Measurements from ENCODE around the gene KCNQ1. TPM values are rescaled to one million over a fixed set of nuclear protein-coding genes. Genes with fewer than 3 reads are reported as not detected.
A peak's percentile ranks its signal among the peaks of the same experiment; 100 is the strongest.

Gene KCNQ1
- total RNA-seq, 1 experiment from 2014 or later: 1.0 TPM

DNA sequence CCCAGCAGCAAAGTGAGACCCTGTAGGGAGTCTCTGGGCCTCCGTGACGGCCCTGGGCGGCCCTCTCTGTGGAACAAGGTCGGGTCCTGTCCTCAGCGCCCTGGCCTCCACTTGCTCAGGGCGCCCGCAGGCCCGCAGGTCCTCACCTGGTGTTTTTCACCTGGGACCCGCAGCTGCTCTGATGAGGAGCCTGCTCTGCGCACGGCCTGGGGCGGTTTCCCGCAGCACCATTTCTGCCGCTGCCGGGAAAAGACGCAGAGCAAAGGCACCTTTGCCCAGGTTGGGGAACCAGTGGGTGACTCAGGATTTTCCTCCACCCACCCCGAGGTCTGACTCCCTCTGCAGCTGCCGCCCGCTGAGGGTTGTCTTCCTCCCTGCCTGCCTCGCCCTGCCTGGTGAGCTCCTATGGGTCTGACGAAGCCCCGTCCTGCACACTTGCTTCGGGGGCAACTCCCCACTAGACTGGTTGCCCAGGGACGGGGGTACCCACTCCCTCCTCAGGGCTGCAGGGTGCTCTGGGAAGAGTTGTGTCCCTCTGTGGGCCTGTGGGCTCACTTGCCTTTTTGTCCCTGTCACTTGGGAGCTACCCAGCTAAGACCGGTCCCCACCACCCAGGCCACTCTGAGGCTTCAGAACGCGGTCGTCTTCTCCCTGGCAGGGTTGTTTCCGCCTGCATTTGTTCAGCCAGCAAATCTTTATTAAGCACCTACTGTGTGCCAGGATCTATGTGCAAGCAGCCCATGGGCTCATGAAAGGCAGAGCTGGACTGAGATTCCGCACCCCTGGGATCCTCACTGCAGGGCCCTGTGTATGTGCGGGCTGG is 89.5 kb downstream of the KCNQ1 start:
- no peaks in the 10 kb centered on the region for H3K4me1 Mint-ChIP-seq (ENCODE audit: low read depth, unreplicated experiment)
- H3K36me3 Mint-ChIP-seq (ENCODE audit: insufficient read depth, unreplicated experiment): no peaks in the 10 kb centered on the region
- peak in 1 of 2 experiments; percentile 35 for DNase-seq
- TF ChIP-seq, protein P1, sequence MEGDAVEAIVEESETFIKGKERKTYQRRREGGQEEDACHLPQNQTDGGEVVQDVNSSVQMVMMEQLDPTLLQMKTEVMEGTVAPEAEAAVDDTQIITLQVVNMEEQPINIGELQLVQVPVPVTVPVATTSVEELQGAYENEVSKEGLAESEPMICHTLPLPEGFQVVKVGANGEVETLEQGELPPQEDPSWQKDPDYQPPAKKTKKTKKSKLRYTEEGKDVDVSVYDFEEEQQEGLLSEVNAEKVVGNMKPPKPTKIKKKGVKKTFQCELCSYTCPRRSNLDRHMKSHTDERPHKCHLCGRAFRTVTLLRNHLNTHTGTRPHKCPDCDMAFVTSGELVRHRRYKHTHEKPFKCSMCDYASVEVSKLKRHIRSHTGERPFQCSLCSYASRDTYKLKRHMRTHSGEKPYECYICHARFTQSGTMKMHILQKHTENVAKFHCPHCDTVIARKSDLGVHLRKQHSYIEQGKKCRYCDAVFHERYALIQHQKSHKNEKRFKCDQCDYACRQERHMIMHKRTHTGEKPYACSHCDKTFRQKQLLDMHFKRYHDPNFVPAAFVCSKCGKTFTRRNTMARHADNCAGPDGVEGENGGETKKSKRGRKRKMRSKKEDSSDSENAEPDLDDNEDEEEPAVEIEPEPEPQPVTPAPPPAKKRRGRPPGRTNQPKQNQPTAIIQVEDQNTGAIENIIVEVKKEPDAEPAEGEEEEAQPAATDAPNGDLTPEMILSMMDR (IDR thresholded peaks at IDR 0.05; ENCODE audit: insufficient read depth in 1 of 2, low read depth in 1 of 2, low read length in 1 of 2, severe bottlenecking in 1 of 2, unreplicated experiment in 1 of 2): no peak
- intact Hi-C loops (cut with micrococcal nuclease; ENCODE audit: unreplicated experiment): loop anchor here (5.0 kb wide), 2 partner anchors 153 to 227 kb away; no protein-coding TSS in a partner anchor
- H3K9me3 Mint-ChIP-seq (ENCODE audit: unreplicated experiment): no peaks in the 10 kb centered on the region
- no peak overlapping the region for H3K4me3 Mint-ChIP-seq (ENCODE audit: unreplicated experiment)
- ChIA-PET CTCF (interaction anchor here (0.6 to 5.8 kb wide), 4 partner anchors 35 to 396 kb away, joined by 3 to 131 read pairs (median 4); no protein-coding TSS in a partner anchor), POLR2A (no interaction called here)
- H3K36me3 ChIP-seq (ENCODE audit: control insufficient read depth, insufficient read depth, low read length): no peaks in the 10 kb centered on the region
- H3K27ac Mint-ChIP-seq (ENCODE audit: unreplicated experiment): no peak overlapping the region
- H3K4me1 ChIP-seq: peaks cover 21% of the 10 kb centered on the region
- no peaks in the 10 kb centered on the region; the same call in 1 of the 2 replicates for H3K9me3 ChIP-seq
- H3K27me3 Mint-ChIP-seq (ENCODE audit: insufficient read depth, unreplicated experiment): no peaks in the 10 kb centered on the region
- no TSS peak for BruUV-seq (replicated peaks)
- no peak overlapping the region for H3K4me3 ChIP-seq (ENCODE audit: low read depth, low read length)
- no peaks in the 10 kb centered on the region for H3K27me3 ChIP-seq (replicated peaks; ENCODE audit: control insufficient read depth, insufficient read depth, low read length)

DNA sequence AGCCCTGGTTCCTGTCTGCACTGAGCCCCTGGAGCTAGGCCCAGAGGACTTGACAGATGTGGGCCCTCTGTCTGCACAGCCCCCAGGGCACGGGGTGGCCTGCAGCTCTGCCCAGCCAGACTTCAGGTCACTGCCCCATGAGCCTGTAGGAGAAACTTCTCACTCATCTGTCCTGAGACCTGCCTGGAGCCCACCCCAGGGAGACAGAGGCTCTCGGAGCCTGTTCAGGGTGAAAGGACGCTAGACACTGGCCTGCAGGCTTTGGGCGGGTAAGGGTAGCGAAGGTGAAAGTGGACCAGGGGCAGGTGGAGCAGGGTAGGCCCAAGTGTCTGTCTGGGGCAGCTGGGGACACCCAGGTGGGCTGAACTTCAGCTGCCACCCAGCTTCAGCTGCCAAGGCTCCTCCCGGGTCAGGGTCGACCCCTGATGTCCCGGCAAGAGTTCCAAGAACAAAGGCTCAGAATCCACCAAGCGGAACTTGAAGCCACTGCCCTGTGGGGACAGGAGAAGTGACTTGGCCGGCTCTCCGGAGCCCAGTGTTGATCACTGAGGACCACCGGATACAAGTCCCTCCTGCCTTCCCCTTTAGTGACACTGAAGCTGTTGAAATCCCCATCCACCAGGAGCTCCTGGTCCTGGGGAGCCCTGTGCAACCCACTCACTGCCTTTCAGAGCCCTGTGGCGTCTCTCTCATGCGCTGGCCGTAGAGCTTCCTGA is 90.3 kb downstream of the KCNQ1 start:
- H3K4me1 Mint-ChIP-seq (ENCODE audit: low read depth, unreplicated experiment): no peaks in the 10 kb centered on the region
- Histone ChIP-seq H3K27me3 (replicated peaks; ENCODE audit: control insufficient read depth, insufficient read depth, low read length) (no peaks in the 10 kb centered on the region), H3K4me1 (peaks cover 21% of the 10 kb centered on the region), H3K4me3 (ENCODE audit: low read depth, low read length) (no peak overlapping the region), H3K9me3 (no peaks in the 10 kb centered on the region; the same call in 1 of the 2 replicates), H3K36me3 (ENCODE audit: control insufficient read depth, insufficient read depth, low read length) (no peaks in the 10 kb centered on the region)
- ChIA-PET POLR2A (no interaction called here), CTCF (interaction anchor here (5.8 kb wide), 1 partner anchor 355 kb away, joined by 131 read pairs; no protein-coding TSS in a partner anchor)
- no peaks in the 10 kb centered on the region for H3K27me3 Mint-ChIP-seq (ENCODE audit: insufficient read depth, unreplicated experiment)
- intact Hi-C loops (cut with micrococcal nuclease; ENCODE audit: unreplicated experiment): loop anchor here (5.0 kb wide), 2 partner anchors 152 to 228 kb away; no protein-coding TSS in a partner anchor
- no peaks in the 10 kb centered on the region for H3K36me3 Mint-ChIP-seq (ENCODE audit: insufficient read depth, unreplicated experiment)
- TF ChIP-seq, protein P1 (IDR thresholded peaks at IDR 0.05; ENCODE audit: insufficient read depth in 1 of 2, low read depth in 1 of 2, low read length in 1 of 2, severe bottlenecking in 1 of 2, unreplicated experiment in 1 of 2): no peak
- DNase-seq: peak in 1 of 2 experiments; percentile 30
- no peak overlapping the region for H3K4me3 Mint-ChIP-seq (ENCODE audit: unreplicated experiment)
- no peak overlapping the region for H3K27ac Mint-ChIP-seq (ENCODE audit: unreplicated experiment)
- no peaks in the 10 kb centered on the region for H3K9me3 Mint-ChIP-seq (ENCODE audit: unreplicated experiment)
- no TSS peak for BruUV-seq (replicated peaks)

DNA sequence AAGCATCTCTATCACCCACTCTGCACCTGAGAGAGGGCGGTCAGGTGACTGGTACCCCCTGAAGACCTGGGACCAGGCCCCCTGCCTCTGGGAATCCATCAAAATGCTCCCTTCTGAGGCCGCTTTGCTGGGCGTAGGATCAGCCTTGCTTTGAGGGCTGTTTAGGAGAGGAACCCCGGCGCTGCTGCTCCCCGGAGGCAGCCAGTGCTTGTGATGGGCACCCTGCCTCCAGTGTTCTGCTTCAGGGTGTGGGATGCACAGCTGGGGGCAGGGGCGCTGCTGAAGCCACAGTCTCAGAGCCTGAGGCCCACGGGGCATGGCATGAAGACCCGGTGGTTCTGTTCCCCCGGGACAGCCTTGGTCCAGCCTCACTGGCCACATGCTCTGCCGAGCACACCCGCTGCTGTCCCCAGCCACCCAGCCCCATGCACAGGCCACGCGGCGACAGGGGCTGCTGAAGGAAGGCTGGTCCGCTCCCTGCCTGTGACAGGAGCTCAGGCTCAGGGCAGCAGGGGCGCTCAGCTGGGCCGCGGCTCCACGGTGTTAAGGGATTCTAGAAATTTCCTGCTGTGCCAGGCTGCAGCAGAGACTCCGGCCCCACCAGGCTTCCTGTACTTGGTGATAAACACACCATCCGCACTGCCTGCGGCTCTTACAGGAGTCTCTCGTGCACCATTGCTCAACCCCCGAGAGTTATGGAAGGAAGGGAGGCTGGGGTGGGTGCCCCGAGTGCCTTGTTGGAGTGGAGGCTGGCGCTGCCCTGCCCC is 91.0 kb downstream of the KCNQ1 start:
- no TSS peak for BruUV-seq (replicated peaks)
- Mint-ChIP-seq H3K4me3 (ENCODE audit: unreplicated experiment) (no peak overlapping the region), H3K27me3 (ENCODE audit: insufficient read depth, unreplicated experiment) (no peaks in the 10 kb centered on the region), H3K27ac (ENCODE audit: unreplicated experiment) (no peak overlapping the region), H3K9me3 (ENCODE audit: unreplicated experiment) (no peaks in the 10 kb centered on the region), H3K4me1 (ENCODE audit: low read depth, unreplicated experiment) (no peaks in the 10 kb centered on the region), H3K36me3 (ENCODE audit: insufficient read depth, unreplicated experiment) (no peaks in the 10 kb centered on the region)
- ChIA-PET POLR2A (no interaction called here), CTCF (interaction anchor here (5.8 kb wide), 1 partner anchor 354 kb away, joined by 131 read pairs; no protein-coding TSS in a partner anchor)
- TF ChIP-seq, protein P1 (IDR thresholded peaks at IDR 0.05; ENCODE audit: insufficient read depth in 1 of 2, low read depth in 1 of 2, low read length in 1 of 2, severe bottlenecking in 1 of 2, unreplicated experiment in 1 of 2): no peak
- Histone ChIP-seq H3K4me1 (peaks cover 21% of the 10 kb centered on the region), H3K4me3 (ENCODE audit: low read depth, low read length) (no peak overlapping the region), H3K27me3 (replicated peaks; ENCODE audit: control insufficient read depth, insufficient read depth, low read length) (no peaks in the 10 kb centered on the region), H3K9me3 (no peaks in the 10 kb centered on the region; the same call in 1 of the 2 replicates), H3K36me3 (ENCODE audit: control insufficient read depth, insufficient read depth, low read length) (no peaks in the 10 kb centered on the region)
- peak in 1 of 2 experiments; percentile 26 for DNase-seq
- intact Hi-C loops (cut with micrococcal nuclease; ENCODE audit: unreplicated experiment): no loop called here

All from Caco-2 (cell line).